HepG2 (cell line): ENCODE data around the gene ADAD2. TPM values are rescaled to one million over a fixed set of nuclear protein-coding genes. Genes with fewer than 3 reads are reported as not detected.

Experiments
- HHEX ChIP-seq: IDR thresholded peaks from 2 replicates; pipeline ENCODE4 v1.6.1; 2016; ENCODE audit warnings: control low read depth
- NFE2 ChIP-seq: sonication (generic); formaldehyde crosslinking; IDR thresholded peaks from 2 replicates; pipeline ENCODE4 v1.4.0; 2020; ENCODE audit warnings: missing genetic modification reagents
- POLR2A ChIP-seq, 2 experiments: IDR thresholded peaks; 2 replicates each; pipeline ENCODE4 v1.6.1; 2011; ENCODE audit warnings: low read depth in 2 of 2, low read length in 2 of 2, mild to moderate bottlenecking in 1 of 2, moderate library complexity in 1 of 2; ENCODE audit not compliant: insufficient read depth in 1 of 2
- SOX13 ChIP-seq, 3 experiments: fragments of 450-650 bp in 1 of 3; sonication (generic) in 1 of 3; formaldehyde crosslinking in 1 of 3; IDR thresholded peaks in 2 of 3; conservative IDR thresholded peaks in 1 of 3; 2 replicates each; pipeline versions ENCODE4 v1.5.0 to v1.6.1; 2016 to 2020; ENCODE audit warnings: antibody characterized with exemption in 1 of 3, mild to moderate bottlenecking in 1 of 3, missing compliant biosample characterization in 1 of 3, missing genetic modification reagents in 1 of 3, moderate library complexity in 1 of 3
- TBP ChIP-seq: sonication (generic); formaldehyde crosslinking; IDR thresholded peaks from 2 replicates; pipeline ENCODE4 v1.5.0; 2020; ENCODE audit warnings: missing genetic modification reagents
- TOPORS ChIP-seq: sonication (generic); formaldehyde crosslinking; IDR thresholded peaks from 2 replicates; pipeline ENCODE4 v1.8.0; 2023; ENCODE audit warnings: mild to moderate bottlenecking, missing genetic modification reagents
- ZBTB38 ChIP-seq: sonication (generic); formaldehyde crosslinking; IDR thresholded peaks from 2 replicates; pipeline ENCODE4 v1.5.1; 2020; ENCODE audit warnings: mild to moderate bottlenecking, missing genetic modification reagents
- ZC3H13 ChIP-seq: sonication (generic); formaldehyde crosslinking; IDR thresholded peaks from 2 replicates; pipeline ENCODE4 v1.8.1; 2023; ENCODE audit warnings: mild to moderate bottlenecking, missing genetic modification reagents, moderate library complexity
- ZHX2 ChIP-seq, 2 experiments: sonication (generic) in 1 of 2; formaldehyde crosslinking in 1 of 2; IDR thresholded peaks; 2 replicates each; pipeline versions ENCODE4 v1.6.1 to v1.9.0; 2014 to 2022; ENCODE audit warnings: antibody characterized with exemption in 1 of 2, borderline replicate concordance in 1 of 2, inconsistent platforms in 1 of 2, low read depth in 1 of 2, missing genetic modification reagents in 1 of 2
- ZMAT3 ChIP-seq: sonication (generic); formaldehyde crosslinking; conservative IDR thresholded peaks from 2 replicates; pipeline ENCODE4 v1.7.0; 2021; ENCODE audit warnings: missing genetic modification reagents
- ZNF737 ChIP-seq: sonication (generic); formaldehyde crosslinking; IDR thresholded peaks from 2 replicates; pipeline ENCODE4 v1.5.0; 2020; ENCODE audit warnings: missing genetic modification reagents, mild to moderate bottlenecking, borderline replicate concordance
- ZNF83 ChIP-seq: sonication (generic); formaldehyde crosslinking; IDR thresholded peaks from 2 replicates; pipeline ENCODE4 v1.4.0; 2020; ENCODE audit warnings: missing genetic modification reagents, mild to moderate bottlenecking, borderline replicate concordance
- ZSCAN12 ChIP-seq: sonication (generic); formaldehyde crosslinking; IDR thresholded peaks from 2 replicates; pipeline ENCODE4 v1.9.0; 2021; ENCODE audit warnings: mild to moderate bottlenecking, missing genetic modification reagents
- polyA plus RNA-seq, 8 experiments: library from polyadenylated mRNA; depleted of rRNA in 3 of 8; stranded (reverse) in 7 of 8; unstranded in 1 of 8; fragments of >200 nt; fragmentation: Illumina TruSeq in 4 of 8; extraction: Trizol in 4 of 8; gene quantifications; 2 replicates each; pipeline versions ENCODE4 v1.2.1 to v1.2.3, GENCODE V29; 2011 to 2016; ENCODE audit warnings: low read depth in 4 of 8, missing spikeins in 1 of 8, mixed read lengths in 1 of 8; ENCODE audit not compliant: insufficient read depth in 1 of 8
- total RNA-seq, 5 experiments: library from RNA; depleted of rRNA; stranded (reverse); fragments of >200 nt; fragmentation: Illumina TruSeq; extraction: Trizol; gene quantifications; 2 replicates each; pipeline ENCODE4 v1.2.3, GENCODE V29; 2016; ENCODE audit warnings: low read depth in 1 of 5
- TF ChIP-seq, protein P1 (sequence below): sonication (generic); formaldehyde crosslinking; IDR thresholded peaks from 2 replicates; pipeline ENCODE4 v1.9.0; 2021; ENCODE audit warnings: missing genetic modification reagents, borderline replicate concordance
- TF ChIP-seq, protein P2 (sequence below): sonication (generic); formaldehyde crosslinking; IDR thresholded peaks from 2 replicates; pipeline ENCODE4 v1.5.0; 2020; ENCODE audit warnings: missing genetic modification reagents
- TF ChIP-seq, protein P3 (sequence below): sonication (generic); formaldehyde crosslinking; IDR thresholded peaks from 2 replicates; pipeline ENCODE4 v1.4.0; 2020; ENCODE audit warnings: missing genetic modification reagents, borderline replicate concordance

The ADAD2 gene
- total and polyA plus RNA-seq, 2 of the 13 experiments (the other 11 are each of a cell fraction or from before 2014, with no cell fraction given): not detected

DNA sequence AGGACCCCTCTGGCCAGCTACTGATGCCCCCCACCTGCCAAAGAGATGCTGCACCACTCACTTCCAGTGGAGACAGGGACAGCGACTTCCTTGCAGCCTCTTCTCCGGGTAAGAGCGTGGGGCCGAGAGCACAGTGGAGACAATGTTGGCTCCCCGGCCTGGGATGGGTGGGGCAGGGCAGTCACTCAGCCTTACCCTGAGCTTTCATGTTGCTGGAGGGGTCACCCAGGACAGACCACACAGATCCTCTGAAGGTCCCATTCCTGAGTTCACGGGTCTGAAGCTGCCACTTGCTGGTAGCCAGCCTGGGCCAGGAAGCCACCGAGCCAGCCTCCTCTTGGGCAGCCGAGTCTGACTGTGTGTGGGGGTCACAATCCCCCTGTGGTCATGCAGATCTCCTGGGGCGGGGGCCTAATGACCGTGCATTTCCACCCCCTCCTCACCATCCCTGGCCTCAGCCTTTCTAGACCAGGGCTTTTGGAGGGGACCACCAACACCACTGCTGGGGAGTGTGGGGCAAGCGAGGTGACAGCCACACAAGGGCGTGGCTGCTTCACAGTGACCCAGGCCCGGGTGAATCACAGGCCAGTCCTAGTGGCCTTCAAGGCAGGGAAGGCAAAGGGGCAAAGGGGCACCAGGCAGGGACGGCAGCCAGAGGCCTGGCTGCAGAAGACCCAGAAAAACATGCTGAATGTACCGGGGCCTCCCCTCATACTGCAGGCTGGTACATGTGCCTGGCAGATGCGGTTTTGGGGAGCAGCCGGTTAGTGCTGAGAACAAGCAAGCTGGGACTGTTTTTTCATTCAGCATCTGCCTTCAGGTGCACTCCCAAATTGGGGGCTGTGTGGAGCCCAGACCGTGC lies 14.5 kb upstream of the ADAD2 start (continued):
- TF ChIP-seq SOX13 (IDR thresholded peaks at IDR 0.05): no peak
- no peak for TF ChIP-seq SOX13 (CRISPR knock-in tag; conservative IDR thresholded peaks at IDR 0.05 in 1 of 2, IDR thresholded peaks at IDR 0.05 in 1 of 2)
- TF ChIP-seq, protein P1, sequence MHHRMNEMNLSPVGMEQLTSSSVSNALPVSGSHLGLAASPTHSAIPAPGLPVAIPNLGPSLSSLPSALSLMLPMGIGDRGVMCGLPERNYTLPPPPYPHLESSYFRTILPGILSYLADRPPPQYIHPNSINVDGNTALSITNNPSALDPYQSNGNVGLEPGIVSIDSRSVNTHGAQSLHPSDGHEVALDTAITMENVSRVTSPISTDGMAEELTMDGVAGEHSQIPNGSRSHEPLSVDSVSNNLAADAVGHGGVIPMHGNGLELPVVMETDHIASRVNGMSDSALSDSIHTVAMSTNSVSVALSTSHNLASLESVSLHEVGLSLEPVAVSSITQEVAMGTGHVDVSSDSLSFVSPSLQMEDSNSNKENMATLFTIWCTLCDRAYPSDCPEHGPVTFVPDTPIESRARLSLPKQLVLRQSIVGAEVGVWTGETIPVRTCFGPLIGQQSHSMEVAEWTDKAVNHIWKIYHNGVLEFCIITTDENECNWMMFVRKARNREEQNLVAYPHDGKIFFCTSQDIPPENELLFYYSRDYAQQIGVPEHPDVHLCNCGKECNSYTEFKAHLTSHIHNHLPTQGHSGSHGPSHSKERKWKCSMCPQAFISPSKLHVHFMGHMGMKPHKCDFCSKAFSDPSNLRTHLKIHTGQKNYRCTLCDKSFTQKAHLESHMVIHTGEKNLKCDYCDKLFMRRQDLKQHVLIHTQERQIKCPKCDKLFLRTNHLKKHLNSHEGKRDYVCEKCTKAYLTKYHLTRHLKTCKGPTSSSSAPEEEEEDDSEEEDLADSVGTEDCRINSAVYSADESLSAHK: no peak
- peak; percentile 8 to 42; a peak in 2 of 4 replicates for TF ChIP-seq POLR2A (IDR thresholded peaks at IDR 0.05; ENCODE audit: insufficient read depth in 1 of 2, low read depth in 2 of 2, low read length in 2 of 2)
- TF ChIP-seq NFE2 (CRISPR knock-in tag): peak; percentile 11; the same call in 1 of the 2 replicates
- TF ChIP-seq ZBTB38: no peak
- TF ChIP-seq ZNF737 (CRISPR knock-in tag): 0 out of 2 replicates have a peak, but pooled peaks have one; percentile 41
- peak; percentile 32; the same call in 1 of the 2 replicates for TF ChIP-seq ZC3H13 (CRISPR knock-in tag)
- no peak for TF ChIP-seq ZNF83 (CRISPR knock-in tag)
- TF ChIP-seq, protein P2, sequence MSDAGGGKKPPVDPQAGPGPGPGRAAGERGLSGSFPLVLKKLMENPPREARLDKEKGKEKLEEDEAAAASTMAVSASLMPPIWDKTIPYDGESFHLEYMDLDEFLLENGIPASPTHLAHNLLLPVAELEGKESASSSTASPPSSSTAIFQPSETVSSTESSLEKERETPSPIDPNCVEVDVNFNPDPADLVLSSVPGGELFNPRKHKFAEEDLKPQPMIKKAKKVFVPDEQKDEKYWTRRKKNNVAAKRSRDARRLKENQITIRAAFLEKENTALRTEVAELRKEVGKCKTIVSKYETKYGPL (CRISPR knock-in tag): no peak
- TF ChIP-seq, protein P3, sequence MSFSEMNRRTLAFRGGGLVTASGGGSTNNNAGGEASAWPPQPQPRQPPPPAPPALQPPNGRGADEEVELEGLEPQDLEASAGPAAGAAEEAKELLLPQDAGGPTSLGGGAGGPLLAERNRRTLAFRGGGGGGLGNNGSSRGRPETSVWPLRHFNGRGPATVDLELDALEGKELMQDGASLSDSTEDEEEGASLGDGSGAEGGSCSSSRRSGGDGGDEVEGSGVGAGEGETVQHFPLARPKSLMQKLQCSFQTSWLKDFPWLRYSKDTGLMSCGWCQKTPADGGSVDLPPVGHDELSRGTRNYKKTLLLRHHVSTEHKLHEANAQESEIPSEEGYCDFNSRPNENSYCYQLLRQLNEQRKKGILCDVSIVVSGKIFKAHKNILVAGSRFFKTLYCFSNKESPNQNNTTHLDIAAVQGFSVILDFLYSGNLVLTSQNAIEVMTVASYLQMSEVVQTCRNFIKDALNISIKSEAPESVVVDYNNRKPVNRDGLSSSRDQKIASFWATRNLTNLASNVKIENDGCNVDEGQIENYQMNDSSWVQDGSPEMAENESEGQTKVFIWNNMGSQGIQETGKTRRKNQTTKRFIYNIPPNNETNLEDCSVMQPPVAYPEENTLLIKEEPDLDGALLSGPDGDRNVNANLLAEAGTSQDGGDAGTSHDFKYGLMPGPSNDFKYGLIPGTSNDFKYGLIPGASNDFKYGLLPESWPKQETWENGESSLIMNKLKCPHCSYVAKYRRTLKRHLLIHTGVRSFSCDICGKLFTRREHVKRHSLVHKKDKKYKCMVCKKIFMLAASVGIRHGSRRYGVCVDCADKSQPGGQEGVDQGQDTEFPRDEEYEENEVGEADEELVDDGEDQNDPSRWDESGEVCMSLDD (CRISPR knock-in tag): no peak
- TF ChIP-seq ZHX2 (IDR thresholded peaks at IDR 0.05; ENCODE audit: low read depth): no peak
- no peak for TF ChIP-seq ZHX2 (CRISPR knock-in tag; IDR thresholded peaks at IDR 0.05; ENCODE audit: borderline replicate concordance)
- TF ChIP-seq ZMAT3 (CRISPR knock-in tag): no peak
- no peak for TF ChIP-seq TBP (CRISPR knock-in tag)
- TF ChIP-seq HHEX (CRISPR knock-in tag): no peak
- no peak for TF ChIP-seq ZSCAN12 (CRISPR knock-in tag)
- no peak for TF ChIP-seq TOPORS (CRISPR knock-in tag)
